Hematopoietic multipotent progenitor cell (in vitro differentiated cells): ENCODE measurements around the gene HCLS1. TPM values are rescaled to one million over a fixed set of nuclear protein-coding genes. Genes with fewer than 3 reads are reported as not detected.

ENCODE experiments used
- DNase-seq, 3 donors: peaks; one replicate each; pipeline ENCODE4 v3.0.0-alpha.2; 2011 to 2015; ENCODE audit warnings: low read depth in 2 of 3, low spot score in 2 of 3
- total RNA-seq: library from RNA; depleted of rRNA; stranded (reverse); fragments of >200 nt; gene quantifications from one replicate; pipeline ENCODE4 v1.2.3, GENCODE V29; 2012

The HCLS1 gene
- total RNA-seq, 1 donor: 63.0 TPM

DNA sequence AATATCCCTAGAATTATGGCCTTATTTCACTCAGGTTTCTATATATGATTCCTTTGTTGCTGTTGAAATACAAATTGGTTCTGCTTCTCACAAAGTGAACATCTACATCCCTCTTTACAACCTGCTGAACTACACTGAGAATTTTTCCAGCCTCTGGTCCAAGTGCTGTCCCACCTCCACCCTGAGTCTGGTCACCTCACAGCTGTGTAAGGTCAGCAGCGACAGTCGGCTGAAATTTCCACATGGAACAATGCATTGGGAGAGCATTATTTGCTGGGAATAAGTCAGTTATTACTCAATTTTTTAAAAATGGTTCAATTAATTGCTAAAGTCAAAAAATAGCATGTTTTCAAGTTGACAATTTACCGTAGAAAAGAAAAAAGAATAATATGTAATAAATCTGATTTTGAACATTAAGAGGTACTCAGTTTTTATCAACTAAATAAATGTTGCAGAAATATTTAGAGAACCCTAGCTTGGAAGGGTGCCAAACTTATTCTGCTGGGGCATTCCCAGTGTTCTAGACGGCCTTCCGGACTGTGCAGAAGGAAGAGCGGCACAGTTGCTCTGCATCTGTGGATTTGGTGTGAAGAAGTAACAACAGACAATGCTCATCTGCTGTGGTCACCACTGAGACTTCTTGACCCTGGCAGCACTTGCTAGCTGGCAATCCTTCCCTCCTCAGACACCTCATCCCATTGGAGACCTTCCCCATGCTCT lies 1.8 kb downstream of the HCLS1 start:
- no peak for DNase-seq

DNA sequence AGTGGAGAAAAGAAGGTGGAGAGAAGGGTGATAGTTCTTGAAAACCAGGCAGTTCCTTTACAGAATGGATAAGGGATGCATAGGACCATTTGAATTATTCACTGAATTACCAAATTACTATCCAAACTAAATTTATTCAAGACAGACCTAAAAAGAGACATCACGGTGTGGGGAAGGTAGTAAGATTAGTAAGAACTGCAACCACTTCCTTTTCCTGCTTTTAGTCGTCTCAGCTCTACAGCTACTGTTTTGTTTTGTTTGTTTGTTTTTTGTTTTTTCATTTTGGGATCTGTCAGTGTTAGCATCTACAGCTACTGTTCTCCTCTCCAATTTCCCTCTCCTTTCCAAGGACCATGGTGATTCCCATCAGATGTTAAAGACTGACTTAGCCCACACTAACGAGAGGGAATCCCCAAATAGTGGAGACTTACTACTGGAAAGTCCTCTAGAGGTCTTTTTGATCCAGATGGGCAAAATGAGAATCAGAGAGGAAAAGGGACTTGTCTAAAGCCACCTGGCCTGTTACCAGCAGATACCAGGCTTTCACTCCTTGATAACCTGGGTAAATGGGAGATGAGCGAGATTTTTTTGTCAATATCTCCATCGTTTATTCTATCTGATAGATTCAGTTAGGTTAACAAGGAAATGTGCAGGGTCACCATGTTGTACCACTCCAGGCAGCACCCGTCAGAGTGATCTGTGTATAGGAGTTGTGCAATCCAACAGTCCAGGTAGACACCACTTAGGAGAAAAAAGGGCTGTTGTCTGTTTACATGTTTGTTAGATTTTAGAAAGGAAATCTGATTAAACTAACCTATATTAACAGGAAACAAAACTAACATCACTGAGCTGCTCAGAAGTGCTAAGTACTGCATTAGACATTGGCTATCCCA lies 6.0 kb downstream of the HCLS1 start:
- DNase-seq: no peak

DNA sequence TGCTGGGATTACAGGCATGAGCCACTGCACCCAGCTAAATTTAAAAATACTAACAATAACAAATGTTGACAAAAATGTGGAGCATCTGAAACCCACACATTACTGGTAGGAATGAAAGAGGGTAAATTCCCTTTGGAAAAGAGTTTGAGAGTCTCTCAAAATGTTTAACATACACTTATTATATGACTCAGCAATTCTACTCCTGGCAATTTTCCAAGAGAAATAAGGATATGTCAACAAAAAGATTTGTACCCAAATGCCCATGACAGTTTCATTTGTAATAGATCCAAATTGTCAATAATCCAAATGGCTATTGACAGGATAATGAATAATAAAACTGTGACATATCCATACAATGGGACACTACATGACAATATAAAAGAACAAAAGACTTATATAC lies 9.0 kb downstream of the HCLS1 start:
- peak in 1 of 3 donors; percentile 14 for DNase-seq

DNA sequence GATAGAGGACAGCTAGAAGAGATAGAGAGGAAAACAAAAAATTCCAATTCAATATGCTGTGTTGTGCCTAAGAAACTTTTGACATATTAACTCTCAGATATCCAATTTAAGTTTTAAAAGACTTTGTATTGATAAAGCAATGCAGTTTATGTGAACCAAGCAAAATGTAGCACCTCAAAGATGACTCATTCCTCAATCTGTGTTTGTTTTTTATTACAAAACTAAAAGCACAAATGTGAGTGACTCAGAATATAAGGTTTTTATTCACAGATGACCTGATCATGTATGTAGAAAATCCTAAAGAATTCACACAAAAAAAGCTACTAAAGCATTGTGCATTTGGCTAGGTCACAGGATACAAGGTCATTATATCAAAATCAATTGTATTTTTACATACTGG lies 11.1 kb downstream of the HCLS1 start:
- no peak for DNase-seq

DNA sequence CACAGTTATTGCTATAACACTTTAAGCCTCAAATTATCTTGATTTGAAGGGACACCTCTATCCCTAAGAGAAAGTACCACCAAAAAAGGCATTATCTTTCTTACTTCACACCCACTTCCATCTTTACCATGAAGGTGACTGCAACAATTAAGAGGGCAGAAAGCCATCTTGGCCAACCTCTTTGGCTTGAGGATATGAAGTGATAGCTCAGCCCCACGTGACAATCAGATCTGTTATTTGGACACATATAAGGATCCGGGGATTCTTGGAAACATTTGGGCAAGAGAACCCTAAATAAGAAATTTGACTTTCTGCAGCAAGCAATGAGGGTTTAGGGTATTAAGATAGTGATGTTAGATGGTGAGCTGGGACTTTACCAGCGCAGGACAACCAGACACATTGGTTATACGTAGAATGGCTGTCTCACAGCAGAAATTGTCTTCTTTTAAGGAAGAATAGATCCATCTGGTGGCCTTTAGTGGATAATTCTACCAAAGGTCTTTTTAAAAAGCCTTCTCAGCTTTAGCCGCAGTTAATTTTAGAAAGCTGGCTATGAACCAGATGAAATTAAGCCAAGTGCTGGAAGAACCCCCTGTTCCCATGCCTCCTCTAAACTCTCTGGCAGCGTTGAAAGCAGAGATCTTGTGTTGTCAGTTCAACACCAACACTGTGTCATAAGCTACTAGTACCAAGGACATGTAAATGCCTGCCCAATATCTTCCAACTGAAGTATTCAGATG lies 12.3 kb downstream of the HCLS1 start:
- DNase-seq: no peak

DNA sequence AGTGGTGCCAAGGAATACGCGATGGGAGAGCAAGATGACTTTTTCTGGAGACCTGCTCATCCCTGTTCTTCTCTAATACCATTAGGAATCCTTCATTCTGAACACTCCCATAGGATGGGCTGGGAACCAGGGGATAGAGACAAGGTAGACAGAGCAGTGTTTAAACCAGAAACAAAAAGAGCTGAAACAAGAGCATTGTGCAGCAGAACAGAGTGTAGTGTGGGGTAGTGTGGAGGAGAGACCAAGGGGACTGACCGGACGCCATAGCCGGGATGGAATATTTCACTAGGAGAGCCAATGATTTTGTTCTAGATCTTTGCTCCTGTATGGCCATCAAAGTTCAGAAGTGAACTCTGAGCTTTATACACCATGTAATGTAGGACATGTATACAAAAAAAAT lies 15.6 kb downstream of the HCLS1 start:
- no peak for DNase-seq

DNA sequence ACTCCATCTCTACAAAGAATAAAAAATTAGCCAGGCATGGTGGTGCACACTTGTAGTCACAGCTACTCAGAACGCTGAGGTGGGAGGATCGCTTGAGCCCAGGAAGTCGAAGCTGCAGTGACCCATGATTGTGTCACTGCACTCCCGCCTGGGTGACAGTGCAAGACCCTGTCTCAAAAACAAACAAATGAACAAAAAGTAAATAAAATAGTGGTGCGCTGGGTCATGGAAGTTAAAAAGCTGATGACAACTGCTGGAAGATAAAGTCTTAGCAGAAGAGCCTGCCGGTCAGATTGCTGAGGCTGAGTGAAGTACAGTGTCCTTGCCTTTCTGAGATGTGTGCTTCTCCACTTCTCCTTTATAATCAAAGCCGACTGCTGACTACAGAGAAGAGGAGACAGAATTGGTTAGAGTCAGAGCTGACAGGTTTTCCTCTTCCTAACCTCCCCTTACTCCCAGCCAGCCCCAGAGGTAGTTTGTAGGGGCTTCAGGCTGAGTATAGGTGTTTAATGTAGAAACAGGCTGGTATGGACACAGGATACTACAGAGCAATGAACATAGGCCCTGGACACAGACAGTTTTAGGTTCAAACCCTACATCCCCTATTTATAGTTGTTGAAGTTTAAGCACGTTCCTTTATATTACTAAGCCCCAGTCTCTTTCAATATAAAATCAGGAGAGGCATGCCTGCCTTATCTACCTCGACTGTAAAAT lies 17.9 kb downstream of the HCLS1 start:
- DNase-seq: no peak

DNA sequence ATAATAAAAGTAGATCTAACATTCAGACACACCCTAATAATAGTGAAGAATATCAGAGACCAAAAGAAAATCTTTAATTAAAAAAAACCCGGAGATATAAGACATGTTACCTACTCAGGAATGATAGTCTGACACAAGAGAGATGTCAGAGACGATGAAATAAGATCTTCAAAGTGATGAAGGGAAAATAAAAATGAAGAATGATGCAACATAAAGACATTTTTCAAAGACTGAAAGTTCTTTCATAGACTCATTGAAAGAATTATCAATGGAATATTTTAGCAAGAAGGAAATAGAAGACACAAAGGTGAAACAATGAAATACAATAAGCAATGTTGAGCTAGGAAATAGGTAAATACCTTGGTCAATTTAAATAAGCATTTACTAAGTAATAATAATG lies 19.6 kb downstream of the HCLS1 start:
- no peak for DNase-seq

DNA sequence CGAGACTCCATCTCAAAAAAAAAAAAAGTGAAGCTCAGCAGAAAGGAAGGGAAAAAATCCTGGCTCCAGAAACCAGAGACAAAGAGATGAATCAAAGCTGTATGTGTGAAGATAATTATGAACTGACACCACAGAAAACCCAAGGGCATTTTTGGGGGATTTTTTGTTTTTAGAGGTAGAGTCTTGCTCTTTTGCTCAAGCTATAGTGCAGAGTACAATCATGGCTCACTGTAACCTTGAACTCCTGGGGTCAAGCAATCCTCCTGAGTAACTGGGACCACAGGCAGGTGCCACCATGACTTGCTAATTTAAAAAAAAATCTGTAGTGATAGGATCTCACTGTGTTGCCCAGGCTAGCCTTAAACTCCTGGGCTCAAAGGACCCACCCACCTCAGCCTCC lies 22.8 kb downstream of the HCLS1 start:
- DNase-seq: no peak

DNA sequence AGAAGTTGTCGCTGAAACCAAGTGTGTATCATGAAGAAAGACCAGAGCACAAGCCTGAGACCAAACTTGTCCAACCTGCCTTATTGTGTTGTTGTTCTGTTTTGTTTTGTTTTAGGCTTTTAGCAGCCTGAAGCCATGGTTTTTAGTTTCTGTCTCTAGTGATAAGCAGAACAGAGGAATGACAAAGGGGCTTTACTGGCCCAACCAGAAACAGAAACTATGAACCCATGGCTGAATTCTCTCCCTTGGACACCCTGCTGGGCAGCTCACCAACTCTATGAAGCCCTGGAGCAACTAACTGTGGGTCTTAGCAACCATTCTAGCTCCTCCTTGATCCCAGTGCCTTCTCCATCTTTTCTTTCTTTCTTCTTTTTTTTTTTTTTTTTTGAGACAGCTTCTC lies 30.3 kb downstream of the HCLS1 start:
- DNase-seq: no peak

DNA sequence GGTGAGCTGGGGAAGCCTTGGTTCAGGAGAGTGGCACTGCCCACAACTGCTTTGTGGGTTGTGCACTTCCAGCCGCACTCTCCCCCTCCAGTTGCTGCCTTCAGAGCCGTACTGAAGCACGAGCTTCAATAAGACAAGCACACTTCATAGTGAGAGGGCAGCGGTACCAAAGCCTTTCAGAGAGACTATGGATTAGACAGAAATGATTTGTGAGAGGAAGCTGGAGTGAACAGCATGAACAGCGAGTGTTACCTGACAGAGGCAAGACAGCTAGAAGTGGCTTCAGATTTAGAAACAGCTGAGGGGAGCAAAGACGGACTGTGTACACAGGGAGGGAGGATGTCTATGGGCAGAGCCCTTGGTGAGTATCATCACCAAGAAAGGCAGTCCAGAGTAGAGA lies 31.1 kb downstream of the HCLS1 start:
- DNase-seq: no peak

DNA sequence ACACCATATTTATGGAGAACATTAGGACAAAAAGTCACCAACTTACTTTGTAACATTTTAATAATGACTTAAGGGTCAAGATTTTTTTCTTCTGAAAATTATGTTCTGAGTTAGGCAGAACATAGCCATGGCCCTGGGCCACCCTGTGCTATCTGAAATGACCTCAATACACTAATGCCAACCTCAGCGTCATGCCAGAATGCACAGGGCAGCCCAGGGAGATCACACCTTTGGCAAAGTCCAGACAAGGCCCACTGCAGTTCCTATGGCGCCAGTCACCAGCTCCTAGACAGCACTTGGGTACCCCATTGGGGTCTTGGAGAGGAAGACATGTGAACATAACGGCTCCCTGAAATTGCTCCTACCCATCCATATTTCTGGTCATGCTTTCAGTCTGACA lies 33.1 kb downstream of the HCLS1 start:
- no peak for DNase-seq

DNA sequence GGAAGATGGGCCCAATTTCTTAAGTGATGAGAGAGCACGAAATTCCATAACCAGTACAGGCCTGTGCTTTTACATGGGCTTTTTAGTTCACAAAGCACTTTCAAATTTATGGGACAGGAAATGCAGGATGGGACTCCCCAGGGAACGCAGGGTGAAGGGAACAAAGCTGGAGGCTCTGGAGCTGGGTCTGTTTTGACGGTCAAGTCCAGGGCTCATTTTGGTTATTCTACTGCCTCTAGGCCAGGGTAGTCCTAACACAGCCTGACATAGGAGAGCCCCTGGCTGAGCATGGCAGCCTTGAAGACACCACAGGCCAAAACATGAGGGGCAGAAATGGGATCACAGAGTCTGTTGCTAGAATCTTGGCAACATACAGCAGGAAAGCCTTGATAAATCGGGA lies 33.5 kb downstream of the HCLS1 start:
- no peak for DNase-seq

DNA sequence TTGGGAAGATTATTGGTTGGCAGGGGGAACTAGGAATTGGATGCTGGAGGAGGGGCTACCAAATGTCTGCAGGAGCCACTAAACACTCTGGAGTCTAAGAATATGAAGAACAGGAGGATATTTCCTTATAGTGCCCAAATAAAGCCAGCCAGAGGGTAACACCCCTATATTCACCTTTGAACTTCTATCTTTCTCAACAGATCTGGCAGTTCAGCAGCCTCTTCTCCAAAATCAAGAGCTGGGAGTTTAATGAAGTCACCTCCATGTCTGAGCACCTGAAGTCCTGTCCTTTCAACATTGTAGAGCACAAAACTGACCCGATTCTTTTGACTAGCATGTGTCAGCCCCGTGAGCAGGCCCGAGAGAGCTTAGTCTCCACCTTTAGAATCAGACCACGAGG lies 34.2 kb downstream of the HCLS1 start:
- DNase-seq: no peak

DNA sequence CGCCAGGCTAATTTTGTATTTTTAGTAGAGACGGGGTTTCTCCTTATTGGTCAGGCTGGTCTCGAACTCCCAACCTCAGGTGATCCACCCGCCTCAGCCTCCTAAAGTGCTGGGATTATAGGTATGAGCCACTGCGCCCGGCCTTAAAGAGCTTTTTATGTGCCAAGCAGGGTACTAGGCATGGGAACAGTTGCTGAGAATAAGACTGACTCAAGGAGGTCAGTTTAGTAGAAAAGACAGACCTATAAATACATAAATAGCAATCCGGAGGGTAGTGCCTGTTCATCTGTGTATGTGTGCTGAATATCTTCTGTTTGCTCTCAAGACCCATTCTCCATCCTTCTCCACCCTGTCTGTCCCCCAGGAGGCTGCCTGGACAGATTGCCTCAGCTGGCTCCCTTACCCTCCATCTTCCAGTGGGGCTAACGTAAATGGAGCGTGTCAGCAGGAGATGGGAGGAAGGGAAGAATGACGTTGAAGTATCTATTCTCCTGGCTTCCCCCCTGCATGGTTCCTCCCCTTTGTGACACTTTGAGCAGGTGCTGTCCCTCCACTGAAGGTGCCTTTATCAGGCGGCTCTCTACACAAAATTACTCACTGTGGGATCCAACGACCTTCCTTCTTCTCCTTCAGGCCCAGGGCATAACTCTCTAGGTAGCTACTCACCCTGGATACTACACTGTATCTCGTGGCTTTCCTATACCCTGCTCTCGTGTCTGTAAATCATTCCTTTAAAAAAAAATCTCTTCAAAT lies 36.4 kb downstream of the HCLS1 start:
- no peak for DNase-seq

DNA sequence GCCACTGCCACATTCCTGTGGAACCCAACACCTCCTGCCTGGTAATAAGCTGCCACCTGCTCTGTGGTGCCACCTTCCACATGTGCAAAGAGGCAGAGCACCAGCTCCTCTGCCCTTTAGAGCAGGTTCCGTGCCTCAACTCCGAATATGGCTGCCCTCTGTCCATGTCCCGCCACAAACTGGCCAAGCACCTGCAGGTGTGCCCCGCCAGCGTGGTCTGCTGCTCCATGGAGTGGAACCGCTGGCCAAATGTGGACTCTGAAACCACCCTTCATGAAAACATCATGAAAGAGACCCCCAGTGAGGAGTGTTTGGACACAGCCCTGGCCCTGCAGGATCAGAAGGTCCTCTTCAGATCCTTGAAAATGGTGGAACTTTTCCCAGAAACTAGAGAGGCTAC lies 39.2 kb downstream of the HCLS1 start:
- DNase-seq: no peak

DNA sequence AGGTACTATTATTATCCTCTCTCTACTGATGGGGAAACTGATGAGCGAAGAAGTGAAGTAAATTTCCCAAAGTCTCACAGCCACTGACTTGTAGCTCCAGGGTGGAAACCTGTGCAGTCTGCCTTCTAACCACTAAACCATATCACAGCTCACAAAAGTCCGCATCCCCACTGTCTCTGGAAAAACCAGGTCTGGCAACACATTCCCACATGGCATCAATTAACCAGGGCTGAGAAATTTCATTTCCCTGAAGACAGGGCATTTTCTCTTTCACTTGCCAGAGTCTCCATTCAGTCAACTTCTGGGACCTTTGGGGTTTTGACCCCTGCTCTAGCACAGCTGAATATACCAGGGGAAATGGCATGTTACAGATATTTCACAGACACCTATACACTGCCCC lies 41.0 kb downstream of the HCLS1 start:
- DNase-seq: no peak

DNA sequence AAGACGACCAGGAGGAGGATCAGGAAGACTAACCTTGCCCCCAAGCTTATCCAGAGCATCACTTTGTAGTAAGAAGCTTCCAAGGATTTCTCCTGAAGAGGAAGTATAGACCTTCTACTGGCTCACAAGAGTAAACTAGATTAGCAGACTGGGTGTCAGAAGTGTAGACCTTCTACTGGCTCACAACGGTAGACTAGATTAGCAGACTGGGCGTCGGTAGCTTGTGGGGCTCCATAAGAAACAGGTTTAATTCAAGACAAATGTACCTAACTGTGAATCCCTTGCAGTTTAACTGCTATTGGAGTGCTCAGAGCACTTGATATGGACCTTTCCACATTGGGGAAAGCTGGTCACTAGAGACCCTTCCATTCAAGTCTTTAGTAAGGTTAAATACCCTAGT lies 54.6 kb downstream of the HCLS1 start:
- no peak for DNase-seq

DNA sequence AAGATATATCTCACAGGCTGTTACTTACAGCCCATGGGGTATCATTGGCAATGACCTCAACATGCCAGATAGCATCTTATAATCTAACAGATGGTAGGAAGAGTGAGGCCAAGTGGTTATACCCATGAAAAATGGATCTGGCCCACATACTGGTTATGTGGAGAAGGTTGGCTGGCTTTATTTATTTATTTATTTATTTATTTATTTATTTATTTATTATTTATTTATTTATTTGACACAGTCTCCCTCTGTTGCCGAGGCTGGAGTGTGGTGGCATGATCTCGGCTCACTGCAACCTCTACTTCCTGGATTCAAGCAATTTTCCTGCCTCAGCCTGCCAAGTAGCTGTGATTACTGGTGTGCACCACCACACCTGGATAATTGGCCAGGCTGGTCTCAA lies 55.9 kb downstream of the HCLS1 start:
- DNase-seq: no peak

DNA sequence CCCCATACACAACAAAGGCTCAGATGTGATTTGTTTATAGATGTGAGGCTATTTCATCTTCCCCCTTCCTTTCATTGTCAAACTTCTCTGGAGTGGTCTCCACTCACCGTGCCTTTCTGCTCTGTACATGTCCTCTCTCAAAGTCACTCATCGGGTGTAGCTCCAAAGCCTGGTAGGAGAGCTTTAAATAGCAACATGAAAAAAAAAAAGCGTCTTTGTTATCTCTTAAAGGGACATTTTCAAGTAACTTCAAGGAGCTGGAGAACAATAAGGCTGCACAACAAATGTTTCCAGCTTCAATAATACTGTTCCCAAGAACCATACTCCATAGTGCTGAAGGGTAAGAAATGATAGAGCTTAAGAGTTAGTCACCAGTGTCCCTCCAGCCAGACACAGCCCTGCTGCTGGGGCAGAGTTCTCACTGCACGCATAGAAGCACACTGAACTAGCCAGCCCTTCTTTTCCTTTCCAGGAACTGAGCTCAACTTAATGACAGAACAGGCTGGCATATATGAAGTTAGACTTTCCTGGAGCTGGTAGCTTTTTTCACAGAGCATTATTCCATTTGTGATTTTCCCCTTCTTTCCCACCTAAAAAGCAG lies 59.4 kb downstream of the HCLS1 start:
- no peak for DNase-seq
